H1 (cell line): Measurements from ENCODE around the gene ALPL. TPM values are rescaled to one million over a fixed set of nuclear protein-coding genes. Genes with fewer than 3 reads are reported as not detected.

ENCODE experiments used
- CTCF ChIA-PET: fragments of 300-600 bp; sonication (Branson Sonifier 250); formaldehyde crosslinking; loops from one replicate; lab custom pipeline; 2021; ENCODE audit not compliant: partially characterized antibody; lab: Charles Lee
- POLR2A ChIA-PET: fragments of 300-600 bp; sonication (Branson Sonifier 250); formaldehyde crosslinking; loops from one replicate; lab custom pipeline; 2021; ENCODE audit warnings: inconsistent platforms; ENCODE audit not compliant: partially characterized antibody; lab: Charles Lee
- DNase-seq, 2 experiments: peaks; one replicate each; pipeline versions ENCODE4 v3.0.0 to v3.0.0-alpha.2; 2010 to 2022; ENCODE audit warnings: low spot score in 2 of 2, low read depth in 1 of 2, mixed read lengths in 1 of 2
- FAIRE-seq: peaks from 2 replicates; lab custom pipeline; 2011; peaks lifted over from hg19 to GRCh38; lab: Jason Lieb, UNC
- H2AFZ ChIP-seq: 2 replicates; pipeline ENCODE4 v1.8.1; 2012; ENCODE audit warnings: low read length, inconsistent platforms
- H2AK5ac ChIP-seq: 2 replicates; pipeline ENCODE4 v1.6.1; 2013; ENCODE audit warnings: low read depth, low read length
- H2BK120ac ChIP-seq: replicated peaks from 2 replicates; pipeline ENCODE3; 2013; ENCODE audit warnings: low read depth, low read length, inconsistent platforms
- H2BK12ac ChIP-seq: 2 replicates; pipeline ENCODE4 v1.6.1; 2013; ENCODE audit warnings: low read depth, low read length
- H2BK15ac ChIP-seq: 2 replicates; pipeline ENCODE4 v1.6.1; 2013; ENCODE audit warnings: low read length
- H2BK20ac ChIP-seq: 2 replicates; pipeline ENCODE4 v1.6.1; 2013; ENCODE audit warnings: low read length
- H2BK5ac ChIP-seq: 2 replicates; pipeline ENCODE4 v1.6.1; 2013; ENCODE audit warnings: low read depth, low read length
- H3K14ac ChIP-seq: 2 replicates; pipeline ENCODE4 v1.6.1; 2013; ENCODE audit warnings: inconsistent platforms; ENCODE audit not compliant: insufficient read length
- H3K18ac ChIP-seq: 2 replicates; pipeline ENCODE4 v1.6.1; 2013; ENCODE audit warnings: low read length; ENCODE audit errors: extremely low read depth
- H3K23ac ChIP-seq: 2 replicates; pipeline ENCODE4 v1.6.1; 2013; ENCODE audit warnings: inconsistent platforms; ENCODE audit not compliant: insufficient read length
- H3K23me2 ChIP-seq: 2 replicates; pipeline ENCODE4 v1.6.1; 2013; ENCODE audit warnings: low read depth, low read length
- H3K27ac ChIP-seq: 2 replicates; pipeline ENCODE4 v1.6.1; 2011; ENCODE audit warnings: low read depth, low read length, inconsistent platforms
- H3K27me3 ChIP-seq, 4 experiments: replicated peaks in 1 of 4; 1 replicate in 1 of 4; 2 replicates in 3 of 4; pipeline versions ENCODE4 v1.6.1 to v1.8.1; 2011 to 2013; ENCODE audit warnings: low read length in 3 of 4, mild to moderate bottlenecking in 3 of 4, inconsistent platforms in 2 of 4, mixed read lengths in 2 of 4, moderate library complexity in 1 of 4; ENCODE audit not compliant: control insufficient read depth in 3 of 4, insufficient read depth in 3 of 4; ENCODE audit errors: extremely low read depth in 1 of 4
- H3K36me3 ChIP-seq, 4 experiments: 2 replicates each; pipeline versions ENCODE4 v1.6.1 to v1.8.1; 2011 to 2013; ENCODE audit warnings: mild to moderate bottlenecking in 4 of 4, low read length in 3 of 4, moderate library complexity in 2 of 4, control low read depth in 1 of 4, inconsistent platforms in 1 of 4; ENCODE audit not compliant: insufficient read depth in 4 of 4, control insufficient read depth in 2 of 4
- H3K4ac ChIP-seq: replicated peaks from 2 replicates; pipeline ENCODE3; 2013; ENCODE audit warnings: low read length, low read depth, mixed read lengths, inconsistent platforms; ENCODE audit not compliant: insufficient read length
- H3K4me1 ChIP-seq, 4 experiments: replicated peaks in 1 of 4; 1 replicate in 1 of 4; 2 replicates in 3 of 4; pipeline versions ENCODE4 v1.6.1 to v1.8.1; 2011 to 2013; ENCODE audit warnings: low read length in 3 of 4, inconsistent platforms in 2 of 4, mixed read lengths in 1 of 4; ENCODE audit not compliant: insufficient read depth in 4 of 4, control insufficient read depth in 3 of 4
- H3K4me2 ChIP-seq, 2 experiments: 2 replicates each; pipeline versions ENCODE4 v1.6.1 to v1.8.1; 2011 to 2013; ENCODE audit warnings: low read depth in 2 of 2, low read length in 2 of 2, control low read depth in 1 of 2, inconsistent platforms in 1 of 2, mild to moderate bottlenecking in 1 of 2; ENCODE audit not compliant: insufficient read depth in 1 of 2
- H3K4me3 ChIP-seq, 4 experiments: fragments of 200-600, 300-600 bp in 1 of 4; sonication (generic), shearing (Covaris generic), sonication (Bioruptor Twin) in 1 of 4; 2 replicates each; pipeline versions ENCODE4 v1.5.1 to v1.8.1; 2011 to 2016; ENCODE audit warnings: low read length in 4 of 4, low read depth in 3 of 4, control low read depth in 2 of 4, inconsistent platforms in 2 of 4, mild to moderate bottlenecking in 2 of 4, mixed read lengths in 1 of 4, moderate library complexity in 1 of 4; ENCODE audit not compliant: insufficient read depth in 2 of 4; ENCODE audit errors: extremely low read depth in 1 of 4
- H3K56ac ChIP-seq: replicated peaks from 2 replicates; pipeline ENCODE3; 2013; ENCODE audit warnings: low read depth, mild to moderate bottlenecking, mixed read lengths, low read length, inconsistent platforms; ENCODE audit not compliant: insufficient read length
- H3K79me1 ChIP-seq: 2 replicates; pipeline ENCODE4 v1.6.1; 2013; ENCODE audit warnings: low read depth, low read length, control low read depth
- H3K79me2 ChIP-seq, 2 experiments: 2 replicates each; pipeline versions ENCODE4 v1.6.1 to v1.8.1; 2012 to 2013; ENCODE audit warnings: low read length in 2 of 2, mild to moderate bottlenecking in 2 of 2, inconsistent platforms in 1 of 2; ENCODE audit not compliant: insufficient read depth in 2 of 2, control insufficient read depth in 1 of 2
- H3K9ac ChIP-seq, 4 experiments: replicated peaks in 1 of 4; 1 replicate in 1 of 4; 2 replicates in 3 of 4; pipeline versions ENCODE4 v1.6.1 to v1.8.1; 2011 to 2013; ENCODE audit warnings: low read depth in 3 of 4, low read length in 3 of 4, control low read depth in 2 of 4, mild to moderate bottlenecking in 2 of 4, moderate library complexity in 2 of 4, inconsistent platforms in 1 of 4; ENCODE audit errors: extremely low read depth in 1 of 4
- H3K9me3 ChIP-seq, 2 experiments: 2 replicates each; pipeline versions ENCODE4 v1.6.1 to v1.8.1; 2012 to 2013; ENCODE audit warnings: mild to moderate bottlenecking in 2 of 2, moderate library complexity in 2 of 2, control low read depth in 1 of 2, inconsistent platforms in 1 of 2, low read depth in 1 of 2, low read length in 1 of 2, mixed read lengths in 1 of 2; ENCODE audit not compliant: insufficient read depth in 2 of 2
- H4K20me1 ChIP-seq, 2 experiments: replicated peaks in 1 of 2; 2 replicates each; pipeline versions ENCODE3 to v1.8.1; 2011 to 2013; ENCODE audit warnings: inconsistent platforms in 2 of 2, low read length in 2 of 2, mild to moderate bottlenecking in 1 of 2; ENCODE audit not compliant: insufficient read depth in 2 of 2, control insufficient read depth in 1 of 2
- H4K5ac ChIP-seq: 2 replicates; pipeline ENCODE4 v1.6.1; 2013; ENCODE audit warnings: low read length, low read depth, mixed read lengths, inconsistent platforms; ENCODE audit not compliant: insufficient read length
- H4K8ac ChIP-seq: 2 replicates; pipeline ENCODE4 v1.8.0; 2013; ENCODE audit warnings: mild to moderate bottlenecking, moderate library complexity, low read length, inconsistent platforms; ENCODE audit not compliant: insufficient read depth; ENCODE audit errors: extremely low read depth
- H4K91ac ChIP-seq: replicated peaks from 2 replicates; pipeline ENCODE3; 2013; ENCODE audit warnings: low read length, mixed read lengths, inconsistent platforms; ENCODE audit not compliant: insufficient read length
- CTBP2 ChIP-seq: IDR thresholded peaks from 2 replicates; pipeline ENCODE4 v1.7.0; 2011; ENCODE audit warnings: borderline replicate concordance, mild to moderate bottlenecking, moderate library complexity, mixed read lengths, low read length; ENCODE audit not compliant: insufficient read depth, insufficient read length
- GABPA ChIP-seq: IDR thresholded peaks from 2 replicates; pipeline ENCODE4 v1.6.1; 2011; ENCODE audit warnings: mild to moderate bottlenecking, low read length, moderate library complexity, borderline replicate concordance; ENCODE audit not compliant: insufficient read depth
- JUND ChIP-seq: IDR thresholded peaks from 2 replicates; pipeline ENCODE4 v1.6.1; 2011; ENCODE audit warnings: mild to moderate bottlenecking, improper control_type of control experiment, low read length
- MAFK ChIP-seq: IDR thresholded peaks from 2 replicates; pipeline ENCODE4 v1.6.1; 2012; ENCODE audit warnings: low read depth, mild to moderate bottlenecking, improper control_type of control experiment, low read length
- RNF2 ChIP-seq: fragments of 200-900, 300-1000 bp; sonication (generic); IDR thresholded peaks from 2 replicates; pipeline ENCODE4 v1.7.1; 2016; ENCODE audit warnings: borderline replicate concordance, low read depth, mild to moderate bottlenecking, antibody characterized with exemption, low read length; ENCODE audit not compliant: poor library complexity, severe bottlenecking; ENCODE audit errors: missing control alignments
- SIN3A ChIP-seq, 2 experiments: IDR thresholded peaks in 1 of 2; conservative IDR thresholded peaks in 1 of 2; 2 replicates each; pipeline ENCODE4 v1.6.1; 2011 to 2012; ENCODE audit warnings: low read length in 2 of 2, improper control_type of control experiment in 1 of 2, low read depth in 1 of 2, mild to moderate bottlenecking in 1 of 2
- SIRT6 ChIP-seq: IDR thresholded peaks from one replicate; pipeline ENCODE4 v1.7.1; 2012; ENCODE audit warnings: low read length, inconsistent platforms
- TAF1 ChIP-seq: IDR thresholded peaks from 2 replicates; pipeline ENCODE4 v1.6.1; 2011; ENCODE audit warnings: mild to moderate bottlenecking, low read depth, low read length
- WGBS, 2 experiments: shearing (Covaris generic) in 1 of 2; methylation state at CpG; one replicate each; pipeline versions ENCODE4 v1.1.6 to v1.1.7; 2013 to 2015; ENCODE audit warnings: low lambda C conversion rate in 2 of 2, mixed read lengths in 2 of 2, inconsistent platforms in 1 of 2, low coverage in 1 of 2, missing lambda C conversion rate in 1 of 2; ENCODE audit not compliant: insufficient replicate concordance in 2 of 2, insufficient coverage in 1 of 2, insufficient read length in 1 of 2; ENCODE audit errors: extremely low coverage in 1 of 2, missing lambda C conversion rate in 1 of 2; 5-methylcytosine and 5-hydroxymethylcytosine counted together
- polyA plus RNA-seq, 7 experiments: library from polyadenylated mRNA; depleted of rRNA in 3 of 7; stranded (reverse) in 5 of 7; unstranded in 2 of 7; fragments of >200 nt in 5 of 7; fragments of 200-250 nt in 2 of 7; gene quantifications; 1 replicate in 5 of 7; 2 replicates in 1 of 7; 4 replicates in 1 of 7; pipeline versions ENCODE4 v1.2.1 to v1.2.3, GENCODE V29; 2011 to 2013; ENCODE audit warnings: missing spikeins in 2 of 7, mixed read lengths in 2 of 7
- total RNA-seq: library from RNA; stranded (reverse); fragmentation: NEBNext Ultra II Directional; extraction: Animal tissue kit (Norgen Biotek cat#: 25700); gene quantifications from 2 replicates; pipeline ENCODE4 v1.2.1, GENCODE V29; 2021
- TF ChIP-seq, protein P1 (sequence below): IDR thresholded peaks from 2 replicates; pipeline ENCODE4 v1.6.1; 2012; ENCODE audit warnings: inconsistent platforms
- TF ChIP-seq, protein P2 (sequence below): IDR thresholded peaks from 2 replicates; pipeline ENCODE4 v1.6.1; 2012; ENCODE audit warnings: inconsistent platforms

Gene ALPL
- total and polyA plus RNA-seq, 2 of the 8 experiments (the other 6 are each of a cell fraction or from before 2014, with no cell fraction given), result 175 to 362 TPM

DNA sequence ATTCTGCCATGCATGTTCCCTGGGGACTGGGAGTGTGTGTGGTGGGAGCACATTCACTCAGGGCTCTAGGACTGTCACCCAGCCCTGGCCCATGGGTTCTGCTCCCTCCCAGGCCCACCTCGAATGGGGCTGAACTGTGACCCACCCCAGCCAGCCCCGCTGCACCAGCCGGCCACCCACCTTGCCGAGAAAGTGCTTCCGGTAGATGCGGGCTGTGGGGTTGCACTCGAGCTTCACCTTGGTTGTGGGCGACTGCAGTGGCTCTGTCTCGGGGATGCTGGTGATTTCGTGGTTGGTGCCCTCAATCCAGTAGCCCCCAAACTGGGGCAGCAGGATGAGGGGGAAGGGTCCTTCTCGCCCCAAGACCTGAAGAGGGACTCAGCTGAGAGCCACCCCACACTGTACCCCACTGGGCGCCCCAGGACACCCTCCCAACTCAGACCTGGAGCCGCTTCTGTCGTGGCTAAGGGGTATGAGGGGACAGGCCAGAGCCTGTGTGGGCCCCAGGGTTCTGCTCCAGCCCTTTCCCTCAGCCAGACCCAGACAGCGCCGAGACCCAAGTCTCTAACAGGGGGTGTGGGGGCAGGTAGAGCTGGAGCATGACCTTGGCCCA is 108.0 kb downstream of the ALPL start:
- Histone ChIP-seq H4K20me1 (peaks cover 3 to 13% of the 10 kb centered on the region in 2 experiments), H3K9ac (no peak overlapping the region), H2BK15ac (no peak overlapping the region), H3K4me1 (peaks cover 0 to 23% (median 17%) of the 10 kb centered on the region in 4 experiments; a peak in 6 of 7 replicates), H3K56ac (no peak overlapping the region), H3K4ac (no peak overlapping the region), H3K18ac (no peak overlapping the region), H2BK5ac (no peak overlapping the region), H4K8ac (no peak overlapping the region), H2AK5ac (no peak overlapping the region), H3K27me3 (peaks cover 0 to 26% (median 13%) of the 10 kb centered on the region in 4 experiments; a peak in 5 of 7 replicates), H3K23ac (no peak overlapping the region), H3K23me2 (no peaks in the 10 kb centered on the region; the same call in none of the 2 replicates), H3K14ac (no peak overlapping the region), H2BK120ac (no peak overlapping the region), H3K27ac (no peak overlapping the region), H2BK12ac (no peak overlapping the region), H2AFZ (no peak overlapping the region), H4K5ac (no peak overlapping the region), H3K9me3 (no peaks in the 10 kb centered on the region), H3K79me1 (no peaks in the 10 kb centered on the region), H2BK20ac (no peak overlapping the region), H3K79me2 (no peaks in the 10 kb centered on the region), H3K4me2 (no peak overlapping the region), H3K36me3 (peaks cover 0 to 3% (median 0%) of the 10 kb centered on the region in 4 experiments; a peak in 1 of 8 replicates), H4K91ac (no peak overlapping the region), H3K4me3 (no peak overlapping the region)
- FAIRE-seq (no peak), DNase-seq (no peak)
- TF ChIP-seq SIRT6 (no peak), SIN3A (conservative IDR thresholded peaks at IDR 0.05 in 1 of 2, IDR thresholded peaks at IDR 0.05 in 1 of 2; ENCODE audit: low read depth in 1 of 2, low read length in 2 of 2) (no peak), GABPA (no peak), CTBP2 (no peak), RNF2 (no peak), JUND (no peak), TAF1 (no peak), MAFK (no peak)
- TF ChIP-seq, protein P1, sequence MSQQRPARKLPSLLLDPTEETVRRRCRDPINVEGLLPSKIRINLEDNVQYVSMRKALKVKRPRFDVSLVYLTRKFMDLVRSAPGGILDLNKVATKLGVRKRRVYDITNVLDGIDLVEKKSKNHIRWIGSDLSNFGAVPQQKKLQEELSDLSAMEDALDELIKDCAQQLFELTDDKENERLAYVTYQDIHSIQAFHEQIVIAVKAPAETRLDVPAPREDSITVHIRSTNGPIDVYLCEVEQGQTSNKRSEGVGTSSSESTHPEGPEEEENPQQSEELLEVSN, result no peak
- TF ChIP-seq, protein P2, sequence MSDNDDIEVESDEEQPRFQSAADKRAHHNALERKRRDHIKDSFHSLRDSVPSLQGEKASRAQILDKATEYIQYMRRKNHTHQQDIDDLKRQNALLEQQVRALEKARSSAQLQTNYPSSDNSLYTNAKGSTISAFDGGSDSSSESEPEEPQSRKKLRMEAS, result no peak
- WGBS, 2 experiments, result 89% methylated on average over 16 of the region's 16 CpGs; no CpG with 5 or more reads in 1 of the 2 experiments
- ChIA-PET CTCF (interaction anchor here (0.8 to 2.0 kb wide), 4 partner anchors 9 to 43 kb away, joined by 3 to 7 read pairs (median 6); no protein-coding TSS in a partner anchor), POLR2A (interaction anchor here (0.6 kb wide), 1 partner anchor 168 kb away, joined by 3 read pairs; no protein-coding TSS in a partner anchor)
